PC-9 (cell line): ENCODE data around the gene ATP5ME. TPM values are rescaled to one million over a fixed set of nuclear protein-coding genes. Genes with fewer than 3 reads are reported as not detected.

ENCODE experiments used
- BruUV-seq: library from RNA; stranded (reverse); fragments of 400-500 nt; replicated peaks from 2 replicates; lab custom pipeline; 2021; lab: Mats Ljungman, UMichigan
- CTCF ChIA-PET: fragments of 300-600 bp; sonication (Branson Sonifier 250); formaldehyde crosslinking; loops from one replicate; lab custom pipeline; 2022; ENCODE audit warnings: antibody characterized with exemption; lab: Charles Lee
- POLR2A ChIA-PET: fragments of 300-600 bp; sonication (Branson Sonifier 250); formaldehyde crosslinking; loops from one replicate; lab custom pipeline; 2022; ENCODE audit warnings: antibody characterized with exemption; ENCODE audit not compliant: unreplicated experiment; lab: Charles Lee
- DNase-seq, 2 experiments: peaks; one replicate each; pipeline versions ENCODE4 v3.0.0 to v3.0.0-alpha.2; 2015 to 2022; ENCODE audit warnings: mixed read lengths in 1 of 2
- H2AFZ ChIP-seq: fragments of 200-600 bp; sonication (generic); 2 replicates; pipeline ENCODE4 v1.8.1; 2017; ENCODE audit warnings: antibody characterized with exemption
- H3F3A ChIP-seq: fragments of 200-600 bp; sonication (generic); 2 replicates; pipeline ENCODE4 v1.8.1; 2017; ENCODE audit warnings: antibody characterized with exemption, mild to moderate bottlenecking, low read depth; ENCODE audit not compliant: insufficient read depth
- H3K27ac ChIP-seq: fragments of 200-600 bp; sonication (generic); 2 replicates; pipeline ENCODE4 v1.6.1; 2016; ENCODE audit warnings: mixed run types
- H3K27me3 ChIP-seq: fragments of 200-600 bp; sonication (generic); 2 replicates; pipeline ENCODE4 v1.6.1; 2016; ENCODE audit warnings: low read depth, mixed run types; ENCODE audit not compliant: insufficient read depth
- H3K36me3 ChIP-seq: fragments of 200-600 bp; sonication (generic); 2 replicates; pipeline ENCODE4 v1.6.1; 2016; ENCODE audit warnings: low read depth, mixed run types
- H3K4me1 ChIP-seq: fragments of 200-600 bp; sonication (generic); replicated peaks from 2 replicates; pipeline ENCODE4 v1.6.1; 2016; ENCODE audit warnings: mixed run types; ENCODE audit not compliant: insufficient read depth
- H3K4me2 ChIP-seq: fragments of 200-600 bp; sonication (generic); 2 replicates; pipeline ENCODE4 v1.6.1; 2017; ENCODE audit warnings: mixed run types
- H3K4me3 ChIP-seq: fragments of 200-600 bp; sonication (generic); 2 replicates; pipeline ENCODE4 v1.6.1; 2016; ENCODE audit warnings: mixed run types
- H3K79me2 ChIP-seq: fragments of 200-600 bp; sonication (generic); 2 replicates; pipeline ENCODE4 v1.6.1; 2017; ENCODE audit warnings: low read depth, mixed run types
- H3K9me2 ChIP-seq: fragments of 200-600 bp; sonication (generic); 2 replicates; pipeline ENCODE4 v1.8.1; 2017; ENCODE audit warnings: mild to moderate bottlenecking; ENCODE audit not compliant: insufficient read depth
- H3K9me3 ChIP-seq: fragments of 200-600 bp; sonication (generic); 2 replicates; pipeline ENCODE4 v1.8.1; 2016; ENCODE audit warnings: low read depth; ENCODE audit not compliant: insufficient read depth
- H4K20me1 ChIP-seq: fragments of 200-600 bp; sonication (generic); 2 replicates; pipeline ENCODE4 v1.8.1; 2017; ENCODE audit not compliant: insufficient read depth
- CTCF ChIP-seq: fragments of 200-600 bp; sonication (generic); conservative IDR thresholded peaks from 2 replicates; pipeline ENCODE4 v1.6.1; 2017; ENCODE audit warnings: mixed run types, antibody characterized with exemption, mild to moderate bottlenecking, moderate library complexity
- EZH2 ChIP-seq: fragments of 200-600 bp; sonication (generic); IDR thresholded peaks from 2 replicates; pipeline ENCODE4 v1.8.0; 2017; ENCODE audit warnings: antibody characterized with exemption, low read depth
- intact Hi-C: fragments of 100-400 bp; cut with micrococcal nuclease; formaldehyde crosslinking; loops from one replicate; pipeline ENCODE4 v1.10.0; 2022; ENCODE audit not compliant: unreplicated experiment
- total RNA-seq: library from RNA; stranded (reverse); gene quantifications from 2 replicates; pipeline ENCODE4 v1.2.3, GENCODE V29; 2021

Gene ATP5ME
- total RNA-seq, 1 experiment from 2014 or later, result 334 TPM

GRCh38 chr4:649751-650310, 24.2 kb downstream of the ATP5ME start:
- Histone ChIP-seq H2AFZ (no peak overlapping the region), H3K9me2 (no peaks in the 10 kb centered on the region), H4K20me1 (no peaks in the 10 kb centered on the region), H3K4me1 (no peaks in the 10 kb centered on the region), H3F3A (no peaks in the 10 kb centered on the region), H3K36me3 (no peaks in the 10 kb centered on the region), H3K4me2 (no peak overlapping the region), H3K27me3 (peaks cover 83% of the 10 kb centered on the region), H3K9me3 (no peaks in the 10 kb centered on the region), H3K79me2 (no peaks in the 10 kb centered on the region), H3K27ac (no peak overlapping the region), H3K4me3 (no peak overlapping the region)
- ChIA-PET CTCF (no interaction called here), POLR2A (no interaction called here)
- no peak for TF ChIP-seq CTCF
- no peak for TF ChIP-seq EZH2
- no TSS peak for BruUV-seq
- intact Hi-C loops, result no loop called here
- DNase-seq, result no peak

- H3K4me1 ChIP-seq, result no peaks in the 10 kb centered on the region
- no TSS peak for BruUV-seq
- ChIA-PET POLR2A (no interaction called here), CTCF (no interaction called here)
- H3K9me3 ChIP-seq, result no peaks in the 10 kb centered on the region
- no peak for DNase-seq
- H3K4me3 ChIP-seq, result no peak overlapping the region
- no peak overlapping the region for H2AFZ ChIP-seq
- no peaks in the 10 kb centered on the region for H3F3A ChIP-seq
- H3K4me2 ChIP-seq, result no peak overlapping the region
- intact Hi-C loops, result no loop called here
- no peak overlapping the region for H3K27ac ChIP-seq
- H4K20me1 ChIP-seq, result no peaks in the 10 kb centered on the region
- no peaks in the 10 kb centered on the region for H3K36me3 ChIP-seq
- no peaks in the 10 kb centered on the region for H3K79me2 ChIP-seq
- TF ChIP-seq EZH2 (no peak), CTCF (no peak)
- no peaks in the 10 kb centered on the region for H3K9me2 ChIP-seq
- peaks cover 84% of the 10 kb centered on the region for H3K27me3 ChIP-seq
These were observed 24.8 kb downstream of the ATP5ME start for GRCh38 chr4:649293-649625.

- BruUV-seq, result no TSS peak
- no peaks in the 10 kb centered on the region for H3K9me2 ChIP-seq
- H3K9me3 ChIP-seq, result no peaks in the 10 kb centered on the region
- H3K27ac ChIP-seq, result no peak overlapping the region
- DNase-seq, result peak in 1 of 2 experiments; percentile 39
- peaks cover 82% of the 10 kb centered on the region for H3K27me3 ChIP-seq
- no peak overlapping the region for H3K4me2 ChIP-seq
- no peaks in the 10 kb centered on the region for H3K79me2 ChIP-seq
- no peaks in the 10 kb centered on the region for H3K36me3 ChIP-seq
- POLR2A ChIA-PET, result no interaction called here
- intact Hi-C loops, result no loop called here
- no peaks in the 10 kb centered on the region for H3F3A ChIP-seq
- H2AFZ ChIP-seq, result no peak overlapping the region
- no peaks in the 10 kb centered on the region for H4K20me1 ChIP-seq
- no peak overlapping the region for H3K4me3 ChIP-seq
- TF ChIP-seq CTCF (no peak), EZH2 (no peak)
- CTCF ChIA-PET, result interaction anchor here (0.5 kb wide), 1 partner anchor 22 kb away, joined by 3 read pairs; no protein-coding TSS in a partner anchor
- no peaks in the 10 kb centered on the region for H3K4me1 ChIP-seq
These were observed 25.3 kb downstream of the ATP5ME start for GRCh38 chr4:648579-649292.
